K562 (cell line): ENCODE results near the gene ZMYND8. TPM values are rescaled to one million over a fixed set of nuclear protein-coding genes. Genes with fewer than 3 reads are reported as not detected.

Experiments used
- DPF2 ChIP-seq: fragments of 450-650 bp; IDR thresholded peaks from 2 replicates; pipeline ENCODE4 v1.6.1; 2016
- ESRRA ChIP-seq: fragments of 450-650 bp; IDR thresholded peaks from 2 replicates; pipeline ENCODE4 v1.6.1; 2014; ENCODE audit warnings: low read depth, mild to moderate bottlenecking, moderate library complexity, borderline replicate concordance
- FOXK1 ChIP-seq: sonication (generic); formaldehyde crosslinking; IDR thresholded peaks from 2 replicates; pipeline ENCODE4 v1.8.0; 2022; ENCODE audit warnings: missing genetic modification reagents, mild to moderate bottlenecking, borderline replicate concordance
- HDGF ChIP-seq: fragments of 450-650 bp; IDR thresholded peaks from 2 replicates; pipeline ENCODE4 v1.6.1; 2016
- HNRNPL ChIP-seq: fragments of 200-400 bp; formaldehyde crosslinking; IDR thresholded peaks from 2 replicates; pipeline ENCODE4 v1.6.1; 2017; ENCODE audit warnings: low read depth, mild to moderate bottlenecking, low read length
- JUN ChIP-seq, 2 experiments: sonication (generic) in 1 of 2; formaldehyde crosslinking in 1 of 2; IDR thresholded peaks; 2 replicates each; pipeline versions ENCODE4 v1.6.1 to v1.8.0; 2012 to 2022; ENCODE audit warnings: borderline replicate concordance in 2 of 2, mild to moderate bottlenecking in 2 of 2, improper control_type of control experiment in 1 of 2, low read depth in 1 of 2, low read length in 1 of 2, missing genetic modification reagents in 1 of 2
- KLF1 ChIP-seq: fragments of 450-650 bp; IDR thresholded peaks from 2 replicates; pipeline ENCODE4 v1.6.1; 2016; ENCODE audit warnings: missing genetic modification characterization, missing compliant biosample characterization
- NFIC ChIP-seq: fragments of 450-650 bp; IDR thresholded peaks from 2 replicates; pipeline ENCODE4 v1.6.1; 2017; ENCODE audit warnings: mild to moderate bottlenecking, inconsistent platforms
- RFX1 ChIP-seq: fragments of 450-650 bp; IDR thresholded peaks from 2 replicates; pipeline ENCODE4 v1.6.1; 2016; ENCODE audit warnings: mild to moderate bottlenecking, moderate library complexity
- SMARCA4 ChIP-seq: fragments of 450-650 bp; IDR thresholded peaks from 2 replicates; pipeline ENCODE4 v1.6.1; 2016
- SPI1 ChIP-seq: IDR thresholded peaks from 2 replicates; pipeline ENCODE4 v1.6.1; 2011; ENCODE audit warnings: low read depth, low read length, control low read depth, borderline replicate concordance
- TOE1 ChIP-seq, 2 experiments: fragments of 450-650 bp in 1 of 2; sonication (generic) in 1 of 2; formaldehyde crosslinking in 1 of 2; IDR thresholded peaks; 2 replicates each; pipeline versions ENCODE4 v1.7.1 to v1.8.0; 2016 to 2022; ENCODE audit warnings: borderline replicate concordance in 2 of 2, mild to moderate bottlenecking in 2 of 2, antibody characterized with exemption in 1 of 2, inconsistent platforms in 1 of 2, low read depth in 1 of 2, missing genetic modification reagents in 1 of 2, moderate library complexity in 1 of 2
- ZBTB43 ChIP-seq: sonication (generic); formaldehyde crosslinking; IDR thresholded peaks from 2 replicates; pipeline ENCODE4 v1.8.0; 2023; ENCODE audit warnings: mild to moderate bottlenecking, missing genetic modification reagents
- ZNF224 ChIP-seq: sonication (generic); formaldehyde crosslinking; IDR thresholded peaks from 2 replicates; pipeline ENCODE4 v1.8.0; 2022; ENCODE audit warnings: mild to moderate bottlenecking, missing genetic modification reagents
- ZNF592 ChIP-seq: fragments of 450-650 bp; IDR thresholded peaks from 2 replicates; pipeline ENCODE4 v1.6.1; 2017; ENCODE audit warnings: antibody characterized with exemption, mild to moderate bottlenecking
- ZNF696 ChIP-seq: fragments of 250-450 bp; sonication (Bioruptor Pico); conservative IDR thresholded peaks from 2 replicates; pipeline ENCODE4 v1.4.0; 2020; ENCODE audit warnings: mild to moderate bottlenecking, moderate library complexity
- polyA plus RNA-seq, 8 experiments: library from polyadenylated mRNA; depleted of rRNA in 4 of 8; stranded (reverse) in 5 of 8; unstranded in 3 of 8; fragments of >200 nt; fragmentation: Nextera tagmentation in 2 of 8; fragmentation: Illumina TruSeq in 1 of 8; extraction: Ambion mirVana in 2 of 8; extraction: Trizol in 1 of 8; gene quantifications; 2 replicates each; pipeline versions ENCODE4 v1.2.1 to v1.2.3, GENCODE V29; 2011 to 2014; ENCODE audit warnings: inconsistent platforms in 1 of 8, missing spikeins in 1 of 8
- total RNA-seq, 7 experiments: library from RNA; depleted of rRNA in 6 of 7; stranded (reverse); fragments of >200 nt in 6 of 7; fragmentation: Illumina TruSeq in 2 of 7; extraction: Trizol in 2 of 7; gene quantifications; 2 replicates each; pipeline versions ENCODE4 v1.2.1 to v1.2.3, GENCODE V29; 2011 to 2021; ENCODE audit warnings: low replicate concordance in 1 of 7
- TF ChIP-seq, protein P1 (sequence below), 2 experiments: IDR thresholded peaks; 2 replicates each; pipeline ENCODE4 v1.6.1; 2012; ENCODE audit warnings: improper control_type of control experiment in 2 of 2, low read depth in 2 of 2, low read length in 2 of 2, borderline replicate concordance in 1 of 2
- TF ChIP-seq, protein P2 (sequence below): sonication (generic); formaldehyde crosslinking; IDR thresholded peaks from 2 replicates; pipeline ENCODE4 v1.8.0; 2022; ENCODE audit warnings: mild to moderate bottlenecking, missing genetic modification reagents

The ZMYND8 gene
- total and polyA plus RNA-seq, 9 of the 15 experiments (the other 6 are each of a cell fraction or from before 2014, with no cell fraction given), result 31.8 to 148 (median 71.9) TPM

GRCh38 chr20:47379433-47380150 is 23.1 kb upstream of the ZMYND8 start (continued):
- TF ChIP-seq SMARCA4 (peak; percentile 85), HDGF (no peak), ZNF224 (CRISPR knock-in tag) (no peak), TOE1 (IDR thresholded peaks at IDR 0.05; ENCODE audit: borderline replicate concordance) (no peak), TOE1 (CRISPR knock-in tag; IDR thresholded peaks at IDR 0.05; ENCODE audit: borderline replicate concordance, low read depth) (no peak), RFX1 (no peak), NFIC (peak; percentile 23; the same call in 1 of the 2 replicates), ZNF592 (peak; percentile 36), JUN (IDR thresholded peaks at IDR 0.05; ENCODE audit: borderline replicate concordance, low read depth, low read length) (peak; percentile 90), JUN (CRISPR knock-in tag; IDR thresholded peaks at IDR 0.05; ENCODE audit: borderline replicate concordance) (no peak), ZNF696 (CRISPR knock-in tag) (no peak), DPF2 (peak; percentile 90), ESRRA (no peak), HNRNPL (no peak), KLF1 (tag) (no peak), ZBTB43 (CRISPR knock-in tag) (no peak), FOXK1 (CRISPR knock-in tag) (no peak), SPI1 (peak; percentile 37; the same call in 1 of the 2 replicates)
- TF ChIP-seq, protein P1, sequence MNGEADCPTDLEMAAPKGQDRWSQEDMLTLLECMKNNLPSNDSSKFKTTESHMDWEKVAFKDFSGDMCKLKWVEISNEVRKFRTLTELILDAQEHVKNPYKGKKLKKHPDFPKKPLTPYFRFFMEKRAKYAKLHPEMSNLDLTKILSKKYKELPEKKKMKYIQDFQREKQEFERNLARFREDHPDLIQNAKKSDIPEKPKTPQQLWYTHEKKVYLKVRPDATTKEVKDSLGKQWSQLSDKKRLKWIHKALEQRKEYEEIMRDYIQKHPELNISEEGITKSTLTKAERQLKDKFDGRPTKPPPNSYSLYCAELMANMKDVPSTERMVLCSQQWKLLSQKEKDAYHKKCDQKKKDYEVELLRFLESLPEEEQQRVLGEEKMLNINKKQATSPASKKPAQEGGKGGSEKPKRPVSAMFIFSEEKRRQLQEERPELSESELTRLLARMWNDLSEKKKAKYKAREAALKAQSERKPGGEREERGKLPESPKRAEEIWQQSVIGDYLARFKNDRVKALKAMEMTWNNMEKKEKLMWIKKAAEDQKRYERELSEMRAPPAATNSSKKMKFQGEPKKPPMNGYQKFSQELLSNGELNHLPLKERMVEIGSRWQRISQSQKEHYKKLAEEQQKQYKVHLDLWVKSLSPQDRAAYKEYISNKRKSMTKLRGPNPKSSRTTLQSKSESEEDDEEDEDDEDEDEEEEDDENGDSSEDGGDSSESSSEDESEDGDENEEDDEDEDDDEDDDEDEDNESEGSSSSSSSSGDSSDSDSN (IDR thresholded peaks at IDR 0.05; ENCODE audit: borderline replicate concordance in 1 of 2, low read depth in 2 of 2, low read length in 2 of 2), result no peak
- TF ChIP-seq, protein P2, sequence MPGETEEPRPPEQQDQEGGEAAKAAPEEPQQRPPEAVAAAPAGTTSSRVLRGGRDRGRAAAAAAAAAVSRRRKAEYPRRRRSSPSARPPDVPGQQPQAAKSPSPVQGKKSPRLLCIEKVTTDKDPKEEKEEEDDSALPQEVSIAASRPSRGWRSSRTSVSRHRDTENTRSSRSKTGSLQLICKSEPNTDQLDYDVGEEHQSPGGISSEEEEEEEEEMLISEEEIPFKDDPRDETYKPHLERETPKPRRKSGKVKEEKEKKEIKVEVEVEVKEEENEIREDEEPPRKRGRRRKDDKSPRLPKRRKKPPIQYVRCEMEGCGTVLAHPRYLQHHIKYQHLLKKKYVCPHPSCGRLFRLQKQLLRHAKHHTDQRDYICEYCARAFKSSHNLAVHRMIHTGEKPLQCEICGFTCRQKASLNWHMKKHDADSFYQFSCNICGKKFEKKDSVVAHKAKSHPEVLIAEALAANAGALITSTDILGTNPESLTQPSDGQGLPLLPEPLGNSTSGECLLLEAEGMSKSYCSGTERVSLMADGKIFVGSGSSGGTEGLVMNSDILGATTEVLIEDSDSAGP (CRISPR knock-in tag), result no peak
